Effector CD8-positive, alpha-beta T cell (primary cell): Measurements from ENCODE around the gene PLIN4.

ENCODE experiments used
- DNase-seq: peaks from one replicate; lab custom pipeline; 2025; lab: John Stamatoyannopoulos, UW

Gene PLIN4

GRCh38 chr19:4507150-4507452, 11.2 kb downstream of the PLIN4 start:
- DNase-seq, result no peak

GRCh38 chr19:4506449-4507149, 11.7 kb downstream of the PLIN4 start:
- no peak for DNase-seq

- no peak for DNase-seq
These were observed 12.5 kb downstream of the PLIN4 start for GRCh38 chr19:4505570-4506448.

GRCh38 chr19:4504891-4505569, 13.3 kb downstream of the PLIN4 start:
- no peak for DNase-seq

- no peak for DNase-seq
These were observed 14.0 kb downstream of the PLIN4 start for GRCh38 chr19:4504297-4504701.

GRCh38 chr19:4503825-4504170, 14.5 kb downstream of the PLIN4 start:
- no peak for DNase-seq

GRCh38 chr19:4503132-4503824, 15.0 kb downstream of the PLIN4 start:
- DNase-seq, result no peak

- DNase-seq, result no peak
These were observed 15.8 kb downstream of the PLIN4 start for GRCh38 chr19:4502282-4503131.

GRCh38 chr19:4501691-4502090, 16.6 kb downstream of the PLIN4 start:
- DNase-seq, result no peak

- DNase-seq, result no peak
These were observed 17.3 kb downstream of the PLIN4 start for GRCh38 chr19:4500841-4501591.

GRCh38 chr19:4499855-4500254, 18.4 kb downstream of the PLIN4 start:
- no peak for DNase-seq

- no peak for DNase-seq
These were observed 19.0 kb downstream of the PLIN4 start for GRCh38 chr19:4499318-4499717.

GRCh38 chr19:4498694-4499093, 19.6 kb downstream of the PLIN4 start:
- no peak for DNase-seq

GRCh38 chr19:4497770-4498389, 20.4 kb downstream of the PLIN4 start:
- DNase-seq, result no peak

GRCh38 chr19:4496304-4496703, 22.0 kb downstream of the PLIN4 start:
- no peak for DNase-seq

GRCh38 chr19:4495471-4495870, 22.8 kb downstream of the PLIN4 start:
- DNase-seq, result no peak

- no peak for DNase-seq
These were observed 23.6 kb downstream of the PLIN4 start for GRCh38 chr19:4494691-4495064.

- DNase-seq, result no peak
These were observed 24.2 kb downstream of the PLIN4 start for GRCh38 chr19:4493929-4494690.

GRCh38 chr19:4493104-4493928, 25.0 kb downstream of the PLIN4 start:
- DNase-seq, result no peak
